ENCODE measurements around the gene HOXA3.

The HOXA3 gene

DNA sequence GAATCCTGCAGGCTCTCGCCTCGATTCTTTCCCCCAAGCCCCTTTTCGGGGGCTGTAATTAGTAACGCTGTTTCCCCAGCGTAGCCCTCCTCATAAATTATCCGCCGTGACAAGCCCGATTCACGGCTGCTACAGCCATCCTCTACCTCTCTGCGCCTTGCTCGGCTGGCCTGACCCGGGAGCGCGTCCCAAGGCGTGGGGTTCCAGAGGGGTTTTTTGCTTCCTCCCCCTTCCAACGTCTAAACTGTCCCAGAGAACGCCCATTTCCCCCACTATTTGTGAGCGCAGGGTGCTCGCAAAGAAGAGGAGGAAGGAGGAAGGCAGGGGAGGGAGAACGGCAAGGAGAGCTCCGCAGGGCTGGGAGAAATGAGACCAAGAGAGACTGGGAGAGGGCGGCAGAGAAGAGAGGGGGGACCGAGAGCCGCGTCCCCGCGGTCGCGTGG is 9.8 kb downstream of the HOXA3 start:
- no peak for FAIRE-seq

DNA sequence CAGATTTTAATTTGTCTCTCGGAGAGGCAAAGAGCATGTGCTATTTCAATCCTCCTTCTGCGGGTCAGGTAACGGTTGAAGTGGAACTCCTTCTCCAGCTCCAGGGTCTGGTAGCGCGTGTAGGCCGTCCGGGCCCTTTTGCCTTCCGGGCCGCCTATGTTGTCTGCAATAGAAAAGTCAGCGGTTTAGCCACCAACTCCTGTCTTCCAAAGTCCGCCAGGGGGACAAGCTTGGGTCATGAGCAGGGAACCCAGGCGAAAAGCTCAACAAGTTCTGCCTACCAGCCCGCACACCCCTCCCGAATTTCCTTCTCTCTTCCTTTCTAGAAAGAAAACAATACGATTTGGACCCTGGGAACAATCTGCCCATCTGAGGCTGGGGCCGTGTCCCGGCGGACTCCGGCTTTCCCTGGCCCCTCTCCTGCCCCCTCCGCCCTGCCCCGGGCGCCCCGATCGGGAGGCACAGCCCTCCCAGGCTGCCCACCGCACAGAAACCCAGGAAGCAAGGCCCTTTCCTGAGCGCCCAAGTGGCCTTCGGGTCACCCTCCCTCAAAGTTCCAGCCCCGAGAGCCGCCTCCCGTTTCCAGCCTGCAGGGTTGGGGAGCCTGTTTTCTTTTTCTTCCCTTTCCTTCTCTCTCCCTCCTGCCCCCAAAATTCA is 10.3 kb downstream of the HOXA3 start:
- FAIRE-seq, result no peak

DNA sequence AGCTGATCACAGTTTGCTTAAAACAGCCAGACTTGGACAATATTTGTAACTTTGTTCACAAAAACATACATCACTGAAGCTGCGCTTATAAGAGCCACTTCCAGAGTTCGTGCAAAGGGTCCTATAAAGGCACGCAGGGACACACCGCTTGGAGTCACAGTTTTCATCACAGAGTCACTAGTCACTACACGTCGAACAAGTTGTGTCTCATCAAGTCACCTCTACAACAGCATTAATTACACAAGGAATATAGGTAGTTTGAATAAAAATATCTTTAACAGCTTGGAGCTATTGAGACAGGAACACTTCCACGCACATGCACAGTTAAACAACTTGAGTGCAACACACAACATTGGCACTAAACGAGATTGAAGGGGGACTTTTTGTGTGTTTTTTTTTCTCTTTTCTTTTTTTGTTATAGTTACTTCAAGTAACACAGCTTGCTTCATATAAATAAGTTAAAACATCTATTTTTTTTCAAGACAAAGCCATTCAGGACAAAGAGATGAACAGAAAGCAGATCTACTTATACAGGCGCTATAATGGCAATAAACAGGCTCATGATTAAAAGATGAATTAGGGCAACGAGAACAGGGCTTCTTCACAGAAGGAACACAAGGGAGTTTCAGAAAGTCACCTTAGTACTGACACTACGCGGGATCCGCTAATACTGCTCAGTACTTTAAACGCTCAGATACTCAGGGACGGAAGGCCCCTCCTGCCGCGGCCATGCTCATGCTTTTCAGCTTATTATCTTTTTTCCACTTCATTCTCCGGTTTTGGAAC is 11.1 kb downstream of the HOXA3 start:
- FAIRE-seq, result no peak

DNA sequence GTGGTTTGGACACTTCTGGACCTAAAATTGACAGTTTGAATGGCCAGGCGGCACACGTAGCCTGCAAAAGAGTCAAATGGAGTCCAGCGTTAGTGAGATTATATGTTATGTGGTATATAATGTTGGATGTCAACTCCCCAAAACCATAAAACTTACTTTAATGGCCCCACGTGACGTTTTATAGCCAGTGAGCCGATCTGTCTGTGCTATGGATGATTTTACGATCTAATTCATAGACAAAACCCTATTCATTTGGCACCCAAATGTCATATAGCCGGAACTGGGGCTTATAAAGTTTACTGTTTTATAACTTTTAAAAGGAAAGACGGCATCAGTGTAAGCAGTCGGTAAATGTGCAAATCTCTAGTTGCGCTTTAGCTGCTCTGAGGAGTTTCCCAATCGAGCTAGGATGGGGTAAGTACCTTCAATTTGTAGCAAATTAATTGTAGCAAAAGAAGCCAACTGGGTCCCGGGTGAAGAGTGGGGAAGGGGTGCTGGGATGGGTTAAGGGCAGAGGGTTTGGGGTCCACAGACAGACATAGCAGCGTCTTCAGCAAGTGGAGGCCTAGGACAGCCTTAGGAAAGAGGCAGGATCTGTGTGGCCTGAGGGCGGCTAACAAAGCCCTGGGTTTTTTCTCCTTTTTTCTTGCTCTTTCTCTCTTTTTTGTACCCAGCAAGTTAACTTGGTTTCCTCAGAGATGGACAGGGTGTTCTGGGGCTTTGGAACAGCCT is 12.1 kb downstream of the HOXA3 start:
- FAIRE-seq, result no peak

DNA sequence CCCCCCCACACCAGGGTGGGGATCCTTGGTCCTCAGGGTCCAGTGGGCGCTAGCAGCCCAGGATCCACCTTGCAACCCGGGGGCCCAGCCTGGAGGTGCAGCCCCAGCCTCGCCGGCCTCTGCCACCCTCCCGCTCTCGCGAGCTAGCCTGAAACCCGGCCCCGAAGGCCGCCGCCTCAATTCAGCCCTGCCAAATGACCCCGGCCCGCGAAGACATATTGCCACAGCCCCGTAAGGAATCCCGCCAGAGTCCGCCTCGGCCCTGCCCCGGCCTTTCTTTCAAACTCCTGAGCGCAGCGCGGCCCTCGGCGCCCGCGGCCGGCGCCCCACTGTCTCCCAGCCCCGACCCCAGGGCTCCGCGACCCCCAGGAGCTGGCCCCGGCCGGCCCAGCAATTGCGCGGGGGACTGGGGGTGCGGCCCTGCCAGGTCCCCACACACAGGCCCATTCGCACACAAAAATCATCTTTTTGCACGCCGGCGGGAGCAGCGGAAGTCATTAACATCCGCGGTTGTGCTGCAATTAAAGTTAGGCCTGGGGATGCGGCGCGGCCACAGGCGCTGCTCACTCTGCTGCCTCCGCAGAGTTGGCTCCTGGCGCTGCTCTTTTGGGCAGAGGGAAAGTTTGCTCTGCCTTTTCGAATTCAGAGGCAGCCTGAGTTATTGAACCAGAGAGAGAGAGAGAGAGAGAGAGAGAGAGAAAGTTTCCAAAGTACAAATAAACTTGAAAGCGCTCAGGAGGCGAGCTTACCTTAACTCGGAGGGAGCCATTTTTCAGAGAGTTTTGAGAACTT is 12.9 kb downstream of the HOXA3 start:
- no peak for FAIRE-seq

DNA sequence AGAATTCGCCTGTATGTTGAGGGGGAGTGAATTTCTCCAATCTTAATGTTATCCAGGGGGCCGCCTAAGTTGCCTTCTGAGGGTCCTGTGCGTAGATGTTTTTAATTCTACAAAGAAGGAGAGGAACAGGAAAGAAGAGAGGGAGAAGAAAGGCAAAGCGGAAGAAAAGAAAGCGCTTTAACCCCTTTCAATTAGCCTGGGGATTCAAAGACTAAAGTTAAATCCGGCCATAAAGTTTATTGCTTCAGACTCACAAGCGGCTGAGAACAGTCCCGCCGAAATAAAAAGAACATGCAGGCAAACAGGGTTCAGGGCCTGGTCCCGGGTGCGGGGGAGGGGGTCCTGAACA is 13.4 kb downstream of the HOXA3 start:
- no peak for FAIRE-seq

DNA sequence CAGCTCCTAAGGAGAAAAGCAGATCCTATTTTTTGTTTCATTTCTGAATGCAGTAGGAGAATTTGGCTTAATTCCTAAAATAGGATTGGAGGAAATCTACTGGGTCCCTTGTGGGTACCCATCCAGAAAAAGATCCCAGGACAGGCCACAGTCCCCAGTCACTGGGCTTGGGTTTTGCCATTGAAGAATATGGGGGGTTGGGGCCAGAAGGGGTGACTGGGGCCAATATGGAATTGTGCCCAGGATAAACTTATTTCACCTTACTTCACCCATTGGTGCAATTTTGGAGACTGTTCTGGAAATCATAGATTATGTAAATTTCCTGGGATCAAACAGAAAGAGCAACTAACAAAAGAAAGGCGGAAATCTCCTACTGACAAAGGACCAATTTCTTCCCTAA is 13.9 kb downstream of the HOXA3 start:
- no peak for FAIRE-seq

DNA sequence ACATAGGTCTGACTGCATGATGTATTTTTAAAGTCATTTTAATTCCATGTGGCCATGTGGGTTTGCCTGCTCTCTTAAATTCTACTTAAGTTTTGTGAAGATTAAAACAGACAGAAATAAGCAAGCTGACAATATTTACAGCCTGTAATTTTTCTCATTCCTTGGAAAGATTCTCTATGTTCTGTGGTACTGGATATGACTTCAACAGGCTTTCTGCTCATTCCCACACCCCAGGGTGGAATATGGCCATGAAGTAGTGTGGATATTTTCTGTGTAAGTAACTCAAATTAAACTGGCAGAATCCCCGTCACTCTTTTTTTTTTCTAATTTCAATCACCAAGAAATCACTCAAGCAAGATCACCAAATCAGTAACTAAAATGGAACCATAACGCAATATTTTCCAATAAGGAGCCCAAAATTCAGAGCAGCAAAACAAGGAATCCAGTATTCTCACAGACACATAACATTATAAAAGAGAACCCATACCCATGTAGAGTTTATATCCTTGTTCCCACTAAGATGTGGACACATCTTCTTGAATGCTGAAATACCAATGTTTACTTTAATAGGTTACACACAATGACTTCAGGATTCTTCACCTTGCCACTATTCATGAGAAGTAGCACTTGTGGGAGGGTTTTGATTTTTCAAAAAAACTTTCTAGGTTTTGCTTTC is 14.6 kb downstream of the HOXA3 start:
- no peak for FAIRE-seq

DNA sequence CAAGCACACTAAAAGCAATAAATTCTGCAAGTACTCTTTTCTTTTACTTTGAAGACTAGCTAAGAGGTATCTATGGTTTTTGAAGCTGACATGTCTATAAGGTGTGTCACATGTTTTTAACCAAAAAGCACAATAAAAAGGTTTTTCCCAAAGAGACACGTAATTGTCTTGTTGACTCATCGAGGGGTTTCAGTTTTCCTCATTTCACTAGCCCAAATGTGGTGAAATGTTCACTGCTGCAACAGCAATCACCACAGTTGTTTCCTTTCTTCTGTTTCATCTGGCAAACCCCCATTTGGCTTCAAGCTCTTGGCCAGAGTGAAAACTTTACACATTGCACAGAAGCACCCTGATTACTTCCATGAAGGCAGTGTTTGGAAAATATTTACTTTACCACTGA is 18.0 kb downstream of the HOXA3 start:
- no peak for FAIRE-seq

DNA sequence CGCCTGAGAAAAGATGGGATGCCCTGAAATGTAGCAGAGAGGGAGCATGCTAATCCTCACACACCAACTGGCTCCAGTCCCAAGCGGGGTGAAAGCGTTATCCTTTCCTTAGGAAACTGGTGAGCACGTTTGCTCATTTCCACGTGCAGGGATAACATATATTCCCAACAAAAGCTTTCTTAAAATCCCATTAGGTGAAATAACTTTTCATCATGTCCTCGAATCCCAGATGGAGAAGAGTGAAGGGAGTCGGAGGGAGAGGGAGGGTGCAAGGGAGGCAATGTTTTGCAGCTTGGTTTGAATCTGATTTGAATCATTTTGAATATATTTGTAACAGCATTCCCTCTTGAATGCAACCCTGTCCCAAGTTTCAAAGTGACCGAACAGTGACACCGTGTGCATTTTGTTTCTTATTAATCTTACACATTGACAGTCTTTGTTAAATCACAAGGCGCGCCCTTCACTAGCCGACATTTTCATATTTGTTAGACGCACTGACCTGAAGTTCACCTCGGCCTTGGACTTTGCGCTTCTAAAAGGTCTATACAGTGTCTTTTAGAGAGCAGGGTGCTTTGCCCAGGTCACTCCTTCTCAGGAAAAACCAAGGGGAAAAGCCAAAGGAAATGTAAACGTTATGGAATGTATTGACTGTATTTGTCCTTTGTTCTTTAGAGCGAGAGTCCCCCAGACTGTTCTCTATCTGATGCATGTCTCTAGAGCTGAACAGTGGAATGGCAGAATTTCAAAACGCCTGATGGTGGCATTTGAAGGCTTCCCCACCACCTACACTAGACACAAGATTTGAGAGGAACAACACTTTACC is 18.8 kb downstream of the HOXA3 start:
- FAIRE-seq, result no peak

DNA sequence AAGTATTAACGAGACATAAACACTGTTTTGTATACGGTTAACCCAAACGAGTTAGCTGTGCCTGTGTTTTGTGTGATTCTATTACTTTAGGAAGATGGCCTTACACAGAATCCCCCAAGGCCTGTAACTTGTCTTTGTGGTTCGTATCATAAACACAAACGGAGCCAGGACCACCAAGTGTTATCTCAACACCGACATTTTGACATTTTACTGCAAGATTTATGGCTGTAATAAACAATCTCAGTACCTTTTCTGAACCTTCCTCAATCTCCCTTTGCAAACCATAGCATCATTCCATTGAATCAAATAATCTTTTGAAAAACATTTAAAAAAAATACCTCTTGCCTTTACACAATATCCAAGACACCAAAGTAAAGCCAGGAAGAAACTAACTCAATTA is 19.4 kb downstream of the HOXA3 start:
- no peak for FAIRE-seq

DNA sequence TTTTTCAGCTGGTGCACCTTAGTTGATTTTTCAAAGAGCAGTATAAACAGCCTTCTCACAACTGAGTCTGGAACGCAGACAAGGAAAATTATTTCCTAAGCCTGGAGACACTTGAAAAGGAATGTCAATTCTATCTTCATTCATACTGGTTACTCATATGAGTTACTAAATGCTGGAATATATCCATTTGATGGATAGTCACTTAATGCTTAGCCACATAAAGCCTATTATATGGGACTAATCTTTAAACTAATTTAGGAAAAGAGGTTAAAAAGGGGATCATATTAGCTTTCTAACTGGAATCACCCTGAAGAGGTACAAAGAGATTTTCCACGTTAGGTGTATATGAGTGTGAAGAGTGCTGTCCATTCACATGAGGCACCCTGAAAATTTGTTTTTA is 20.2 kb downstream of the HOXA3 start:
- no peak for FAIRE-seq

DNA sequence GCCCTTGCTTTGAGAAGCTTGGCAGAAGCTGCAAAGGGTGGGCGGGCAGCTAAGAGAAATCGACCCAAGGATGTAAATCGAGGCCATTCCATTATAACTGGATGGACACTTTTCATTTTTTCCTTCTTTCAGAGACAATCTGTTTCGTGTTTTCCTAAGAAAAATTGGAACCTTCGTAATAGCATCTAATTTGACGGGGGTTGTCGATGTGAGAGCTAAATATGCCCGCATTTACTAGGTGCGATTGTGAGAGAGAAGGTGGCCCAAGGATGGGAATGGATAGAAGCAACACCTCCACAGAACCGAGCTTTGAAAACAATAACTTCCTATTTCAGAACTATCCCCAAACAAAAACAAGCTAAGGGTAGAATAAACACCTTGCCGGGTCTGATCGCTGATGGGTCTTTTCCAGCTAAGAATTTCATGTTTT is 21.0 kb downstream of the HOXA3 start:
- no peak for FAIRE-seq

DNA sequence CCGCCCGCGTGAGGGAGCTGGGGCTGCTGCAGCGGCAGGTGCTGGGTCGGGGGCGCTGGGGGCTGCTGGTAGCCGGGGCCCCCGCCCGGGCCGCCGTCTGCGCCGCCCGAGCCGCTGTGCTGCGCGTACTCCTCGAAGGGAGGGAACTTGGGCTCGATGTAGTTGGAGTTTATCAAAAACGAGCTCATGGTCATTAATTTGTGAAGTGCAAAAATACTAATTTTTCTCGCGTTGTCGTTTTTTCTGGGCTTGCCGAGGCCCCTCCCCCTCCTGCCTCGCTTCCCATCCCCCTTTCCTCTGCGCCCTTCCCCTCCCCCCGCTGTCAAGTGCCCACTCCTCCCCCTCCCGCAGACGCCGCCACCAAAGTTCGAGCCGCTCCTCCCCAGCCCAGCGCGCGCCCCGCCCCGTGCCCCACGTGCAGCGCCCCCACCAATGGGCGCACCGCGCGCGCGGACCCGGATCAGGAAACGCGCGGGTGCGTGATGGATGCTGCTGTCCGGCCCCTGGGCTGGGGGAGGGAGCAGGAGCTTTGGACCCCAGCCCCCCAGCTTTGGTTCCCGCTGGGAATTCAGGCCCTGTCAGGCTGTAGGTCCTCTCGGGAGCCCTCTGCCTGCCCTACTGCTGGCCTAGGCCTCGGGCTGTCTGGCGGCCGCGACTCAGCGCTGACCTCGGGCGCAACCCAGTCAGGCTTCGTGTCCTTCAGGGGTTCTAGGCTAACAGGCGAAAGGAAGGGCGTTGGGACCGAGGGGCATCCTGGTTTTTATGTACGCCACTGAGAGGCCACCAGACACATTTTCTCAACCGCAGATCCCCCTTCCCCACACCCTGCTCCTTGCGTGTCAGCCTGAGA is 21.6 kb downstream of the HOXA3 start, which contains the start of gene HOXA4:
HOXA4 (minus strand) TSS at position 218 of the 850 bp plus-strand sequence; CDS start at position 194, 24 bp downstream.
- FAIRE-seq, result no peak

DNA sequence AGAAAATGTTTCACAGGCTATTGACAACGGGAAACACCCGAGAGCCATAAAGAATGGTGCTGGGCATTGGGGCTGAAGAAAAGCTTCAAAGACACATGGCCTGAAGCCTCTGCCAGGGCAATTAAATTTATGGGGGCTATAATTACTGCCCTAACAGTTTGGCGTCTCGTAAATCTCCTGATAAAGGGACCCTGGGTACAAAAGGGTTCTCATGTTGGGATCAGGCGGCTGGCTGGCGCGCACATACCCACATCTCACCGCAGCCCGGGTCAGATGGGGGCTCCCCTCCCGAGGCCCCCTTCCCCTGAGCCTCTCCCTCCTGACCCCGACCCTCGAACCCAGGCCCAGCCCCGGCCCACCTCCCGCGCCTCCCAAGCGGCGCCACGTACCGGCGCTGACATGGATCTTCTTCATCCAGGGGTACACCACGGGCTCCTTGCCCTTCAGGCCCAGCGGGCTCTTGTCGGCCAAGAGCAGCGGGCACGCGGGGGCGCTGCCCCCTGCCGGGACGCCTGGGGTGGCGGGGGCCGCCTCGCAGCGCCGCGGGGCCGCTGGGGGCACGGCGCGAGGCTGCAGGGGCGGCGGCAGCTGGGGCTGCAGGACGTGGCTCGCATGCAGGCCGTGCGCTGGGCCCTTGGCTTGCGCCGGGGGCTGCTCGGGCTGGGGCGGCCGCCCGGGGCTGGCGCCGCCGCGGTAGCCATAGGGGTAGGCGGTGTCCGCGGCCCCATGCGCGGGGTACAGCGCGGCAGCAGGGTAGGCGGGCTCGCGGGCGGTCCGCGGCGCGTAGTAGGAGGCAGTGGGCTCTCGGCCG is 22.4 kb downstream of the HOXA3 start:
- FAIRE-seq, result no peak

DNA sequence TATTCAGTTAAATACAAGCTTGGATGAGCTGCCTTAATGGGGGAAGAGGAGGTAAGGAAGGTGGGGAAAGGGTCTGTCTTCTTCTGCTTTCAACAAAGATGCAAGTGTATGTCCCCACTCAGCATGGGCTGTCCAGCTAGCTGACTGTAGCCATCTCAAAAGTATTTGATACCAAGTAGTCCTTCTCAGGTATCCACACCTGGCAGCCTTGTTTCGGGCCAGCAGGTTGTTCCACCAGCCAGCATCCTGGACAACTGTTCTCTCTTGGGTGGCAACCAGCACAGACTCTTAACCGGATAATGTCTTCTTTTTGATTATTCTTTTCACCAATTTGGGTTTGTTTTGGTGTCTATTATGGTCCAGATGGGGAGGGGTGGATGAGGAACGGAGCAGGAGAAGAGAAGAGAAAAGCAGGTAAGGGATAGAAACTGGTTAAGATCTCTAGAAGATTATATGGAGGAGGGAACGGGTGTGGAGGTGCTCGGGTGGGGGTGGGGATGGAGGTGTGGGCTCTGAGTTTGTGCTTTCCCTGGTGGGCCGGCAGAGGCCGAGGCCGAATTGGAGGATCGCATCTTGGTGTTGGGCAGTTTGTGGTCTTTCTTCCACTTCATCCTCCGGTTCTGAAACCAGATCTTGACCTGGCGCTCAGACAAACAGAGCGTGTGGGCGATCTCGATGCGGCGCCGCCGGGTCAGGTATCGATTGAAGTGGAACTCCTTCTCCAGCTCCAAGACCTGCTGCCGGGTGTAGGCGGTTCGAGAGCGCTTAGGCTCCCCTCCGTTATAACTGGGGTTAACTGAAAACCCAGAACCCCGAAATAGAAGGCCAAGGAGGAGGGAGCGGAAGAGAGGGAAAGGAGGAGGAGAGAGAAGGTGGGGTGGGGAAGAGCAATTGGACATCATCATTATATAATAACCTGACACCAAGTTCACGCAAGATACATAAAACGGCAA is 23.3 kb downstream of the HOXA3 start:
- FAIRE-seq, result no peak

DNA sequence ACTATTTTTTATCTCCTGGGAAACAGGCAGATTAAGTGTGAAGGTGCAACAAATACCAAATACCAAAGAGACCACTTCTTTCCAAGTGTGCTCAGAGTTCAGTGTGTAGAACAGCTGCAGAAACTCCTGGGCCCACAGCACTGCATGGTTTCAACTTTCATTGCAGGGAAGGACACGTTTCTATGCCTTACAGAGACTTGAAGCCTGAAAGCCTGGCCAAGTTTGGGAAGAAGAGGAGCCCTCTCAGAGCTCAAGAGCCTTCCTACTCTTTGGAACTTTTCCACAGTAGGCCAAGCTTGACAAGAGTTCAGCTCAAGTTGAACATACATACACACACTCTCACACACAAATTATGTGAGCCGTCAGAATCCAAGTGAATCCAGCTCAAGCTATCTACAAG is 24.3 kb downstream of the HOXA3 start:
- FAIRE-seq, result no peak
